AG09309 (cell line): ENCODE data around the gene LHFPL2.
A peak's percentile ranks its signal among the peaks of the same experiment; 100 is the strongest.

ENCODE experiments used
- DNase-seq: peaks from one replicate; pipeline ENCODE4 v3.0.0-alpha.2; 2010; ENCODE audit warnings: low read depth
- H3K4me3 ChIP-seq: 2 replicates; pipeline ENCODE4 v1.5.1; 2011; ENCODE audit warnings: mild to moderate bottlenecking, low read depth, low read length, moderate library complexity; ENCODE audit not compliant: control insufficient read depth
- TF ChIP-seq, protein P1 (sequence below): IDR thresholded peaks from 2 replicates; pipeline ENCODE4 v1.5.1; 2011; ENCODE audit warnings: mild to moderate bottlenecking, low read depth, low read length, inconsistent platforms; ENCODE audit not compliant: insufficient read depth, control insufficient read depth; ENCODE audit errors: missing control alignments

The LHFPL2 gene

DNA sequence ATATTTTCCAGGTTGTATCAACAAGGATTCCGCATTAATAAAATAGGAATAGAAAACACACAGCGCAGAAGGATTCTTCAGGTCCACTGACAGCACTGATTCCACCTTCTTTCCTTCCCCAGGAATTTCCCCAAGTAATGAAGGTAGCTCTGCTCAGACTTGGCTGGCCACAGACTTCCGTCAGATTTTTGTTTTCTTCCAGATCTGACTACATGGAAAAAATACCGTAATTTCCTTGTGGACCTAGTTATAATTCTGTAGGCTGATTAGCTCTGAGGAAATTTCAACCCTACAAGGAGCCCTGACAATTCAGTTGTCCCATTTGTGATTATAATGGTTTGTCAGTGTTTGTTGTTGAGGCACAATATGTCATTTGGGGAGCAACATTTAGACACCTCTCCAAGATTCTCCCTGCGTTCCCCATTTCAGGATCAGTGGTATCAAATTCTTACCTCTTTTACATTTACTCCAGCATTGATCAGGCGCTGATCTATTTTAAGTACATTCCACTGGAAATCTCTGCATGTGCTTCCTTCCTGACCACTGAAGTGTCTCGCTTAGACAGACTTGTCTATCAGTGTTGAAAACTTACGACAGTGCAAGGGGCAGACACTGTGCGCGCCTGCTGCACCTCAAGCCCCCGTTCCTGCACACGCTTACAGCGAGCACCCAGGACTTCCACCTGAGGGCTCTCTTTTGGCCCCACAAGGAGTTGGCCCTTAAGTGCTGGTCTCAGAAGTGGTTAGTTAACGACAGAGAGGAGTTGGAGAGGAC, 94.8 kb downstream of the LHFPL2 start:
- no peak overlapping the region for H3K4me3 ChIP-seq
- DNase-seq: no peak
- TF ChIP-seq, protein P1, sequence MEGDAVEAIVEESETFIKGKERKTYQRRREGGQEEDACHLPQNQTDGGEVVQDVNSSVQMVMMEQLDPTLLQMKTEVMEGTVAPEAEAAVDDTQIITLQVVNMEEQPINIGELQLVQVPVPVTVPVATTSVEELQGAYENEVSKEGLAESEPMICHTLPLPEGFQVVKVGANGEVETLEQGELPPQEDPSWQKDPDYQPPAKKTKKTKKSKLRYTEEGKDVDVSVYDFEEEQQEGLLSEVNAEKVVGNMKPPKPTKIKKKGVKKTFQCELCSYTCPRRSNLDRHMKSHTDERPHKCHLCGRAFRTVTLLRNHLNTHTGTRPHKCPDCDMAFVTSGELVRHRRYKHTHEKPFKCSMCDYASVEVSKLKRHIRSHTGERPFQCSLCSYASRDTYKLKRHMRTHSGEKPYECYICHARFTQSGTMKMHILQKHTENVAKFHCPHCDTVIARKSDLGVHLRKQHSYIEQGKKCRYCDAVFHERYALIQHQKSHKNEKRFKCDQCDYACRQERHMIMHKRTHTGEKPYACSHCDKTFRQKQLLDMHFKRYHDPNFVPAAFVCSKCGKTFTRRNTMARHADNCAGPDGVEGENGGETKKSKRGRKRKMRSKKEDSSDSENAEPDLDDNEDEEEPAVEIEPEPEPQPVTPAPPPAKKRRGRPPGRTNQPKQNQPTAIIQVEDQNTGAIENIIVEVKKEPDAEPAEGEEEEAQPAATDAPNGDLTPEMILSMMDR: no peak

DNA sequence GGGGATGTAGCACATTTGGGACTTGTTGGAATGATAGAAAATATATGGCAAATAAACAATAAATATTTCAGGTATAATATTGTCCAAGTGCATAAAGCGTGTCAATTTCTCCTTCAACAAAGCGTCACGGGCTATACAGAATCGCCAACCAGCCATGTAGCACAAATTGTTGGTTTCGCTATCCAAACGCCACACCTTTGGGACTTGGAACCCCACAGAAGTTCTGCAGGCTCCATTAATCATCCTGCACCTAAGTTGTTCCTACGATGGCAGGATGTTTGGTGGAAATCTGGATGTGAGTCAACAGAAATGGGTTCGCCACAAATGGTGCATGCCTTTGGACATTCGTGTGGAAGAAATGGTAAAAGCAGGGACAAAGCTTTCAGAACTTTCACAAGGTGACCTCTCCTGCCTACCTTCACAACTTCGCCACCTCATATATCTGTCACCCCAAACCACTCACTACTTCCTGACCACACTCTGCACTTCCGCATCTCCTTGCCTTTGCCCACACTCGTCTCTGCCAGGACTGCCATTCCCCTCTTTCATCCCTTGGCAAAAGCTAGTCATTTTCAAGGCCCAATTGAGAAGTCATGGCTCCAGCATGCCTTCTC, 95.7 kb downstream of the LHFPL2 start:
- TF ChIP-seq, protein P1: no peak
- DNase-seq: no peak
- no peak overlapping the region for H3K4me3 ChIP-seq

DNA sequence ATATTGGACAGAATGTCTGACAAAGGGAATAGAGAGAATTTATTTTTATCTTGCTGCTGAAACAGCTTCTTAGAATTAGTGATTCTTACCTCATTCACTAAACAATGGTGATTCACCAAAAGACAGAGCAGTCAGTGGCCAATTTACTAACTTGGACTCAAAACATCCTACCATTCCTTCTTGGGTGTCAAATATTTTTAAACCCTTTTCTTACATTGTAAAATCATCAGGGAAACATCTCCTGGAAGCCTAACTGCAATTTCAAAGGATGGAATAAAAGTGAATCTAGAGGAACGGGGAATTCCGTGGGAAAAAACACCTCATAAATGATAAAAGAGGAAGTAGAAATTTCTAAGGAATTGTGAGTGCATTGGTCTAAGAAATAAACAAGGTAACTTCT, 97.7 kb downstream of the LHFPL2 start:
- TF ChIP-seq, protein P1: no peak
- DNase-seq: no peak
- H3K4me3 ChIP-seq: no peak overlapping the region

- no peak for DNase-seq
- TF ChIP-seq, protein P1: no peak
- H3K4me3 ChIP-seq: no peak overlapping the region
Observed at GRCh38 chr5:78549043-78549442, 99.5 kb downstream of the LHFPL2 start.

GRCh38 chr5:78547731-78548615, 100.6 kb downstream of the LHFPL2 start:
- no peak overlapping the region; the same call in 1 of the 2 replicates for H3K4me3 ChIP-seq
- DNase-seq: peak; percentile 88
- TF ChIP-seq, protein P1: no peak

DNA sequence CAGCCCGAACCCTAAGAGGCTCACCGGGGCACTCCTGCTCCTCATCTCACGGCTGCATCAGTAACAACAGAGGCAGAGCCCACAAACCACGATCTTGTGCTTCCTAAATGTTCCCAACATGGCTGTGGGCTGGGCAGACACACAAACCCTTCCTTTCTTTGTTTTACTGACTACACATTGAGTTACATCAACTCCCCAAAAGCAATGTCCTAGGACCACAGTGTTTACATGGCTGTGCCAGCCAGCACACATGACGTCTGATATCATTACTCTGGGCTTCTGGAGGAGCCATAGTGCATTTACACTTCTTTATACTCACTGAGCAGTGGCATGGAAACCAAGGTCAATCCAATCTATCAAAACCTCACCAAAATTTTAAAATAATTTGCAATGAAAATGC, 101.4 kb downstream of the LHFPL2 start:
- no peak overlapping the region for H3K4me3 ChIP-seq
- DNase-seq: no peak
- TF ChIP-seq, protein P1: no peak
